Measurements from ENCODE around the gene CIDEC. TPM values are rescaled to one million over a fixed set of nuclear protein-coding genes. Genes with fewer than 3 reads are reported as not detected.
"Not testable (repeated sequence)": the region's sequence is repeated elsewhere in the genome, so short reads cannot be mapped to it uniquely, and the experiment has no call there.

CIDEC gene
- total and polyA plus RNA-seq, 8 donors, result 0.63 to 21.4 (median 2.0) TPM; not detected in 2

DNA sequence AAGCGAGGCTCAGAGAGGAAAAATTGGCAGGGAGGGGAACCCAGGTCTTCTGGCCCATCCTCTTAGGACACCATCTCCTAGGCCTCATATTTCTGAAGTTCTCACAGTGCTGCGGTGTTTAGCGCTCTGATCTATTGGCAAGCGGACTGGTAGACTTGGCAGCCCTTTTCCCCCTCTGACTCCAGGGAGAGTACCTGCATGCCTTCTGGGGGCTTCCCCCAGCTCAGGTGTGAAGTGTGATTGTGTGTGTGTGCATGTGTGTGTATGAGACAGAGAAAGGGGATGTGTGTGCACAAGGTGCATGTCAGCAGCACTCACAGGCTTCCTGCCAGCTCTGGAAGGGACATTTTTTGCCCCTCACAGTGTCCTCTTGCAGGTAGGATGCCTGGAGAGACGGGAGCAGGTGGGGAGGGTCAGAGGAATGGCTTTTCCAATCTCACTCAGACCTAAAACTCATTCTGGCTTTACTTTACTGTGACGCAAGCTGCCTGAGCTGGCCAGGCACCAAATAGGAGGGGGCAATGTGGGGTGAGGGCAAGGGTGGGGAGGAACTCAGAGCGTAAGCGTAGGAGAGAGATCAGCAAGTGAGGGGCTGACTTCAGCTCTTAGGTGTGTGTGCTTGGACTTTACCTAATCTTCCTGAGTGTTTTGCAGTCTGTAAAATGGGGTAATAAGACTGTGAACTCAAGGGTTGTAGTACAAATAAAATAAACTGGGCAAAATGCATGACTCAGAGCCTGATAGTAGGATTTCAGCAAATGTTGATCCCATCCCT, 18.6 kb upstream of the CIDEC start:
- peaks cover 0 to 5% (median 3%) of the 10 kb centered on the region in 4 donors for H3K36me3 ChIP-seq
- no peaks in the 10 kb centered on the region for H3K9me3 ChIP-seq
- no peaks in the 10 kb centered on the region for H3K27me3 ChIP-seq
- H3K27ac ChIP-seq, result peak overlapping the region; percentile 81 to 92 (median 87)
- H3K4me1 ChIP-seq, result peaks cover 43 to 67% (median 57%) of the 10 kb centered on the region in 4 donors
- DNase-seq, result peak; percentile 60 to 80
- intact Hi-C loops (cut with DNase I; ENCODE audit: low total_unique reads), result no loop called here
- TF ChIP-seq, protein P1, sequence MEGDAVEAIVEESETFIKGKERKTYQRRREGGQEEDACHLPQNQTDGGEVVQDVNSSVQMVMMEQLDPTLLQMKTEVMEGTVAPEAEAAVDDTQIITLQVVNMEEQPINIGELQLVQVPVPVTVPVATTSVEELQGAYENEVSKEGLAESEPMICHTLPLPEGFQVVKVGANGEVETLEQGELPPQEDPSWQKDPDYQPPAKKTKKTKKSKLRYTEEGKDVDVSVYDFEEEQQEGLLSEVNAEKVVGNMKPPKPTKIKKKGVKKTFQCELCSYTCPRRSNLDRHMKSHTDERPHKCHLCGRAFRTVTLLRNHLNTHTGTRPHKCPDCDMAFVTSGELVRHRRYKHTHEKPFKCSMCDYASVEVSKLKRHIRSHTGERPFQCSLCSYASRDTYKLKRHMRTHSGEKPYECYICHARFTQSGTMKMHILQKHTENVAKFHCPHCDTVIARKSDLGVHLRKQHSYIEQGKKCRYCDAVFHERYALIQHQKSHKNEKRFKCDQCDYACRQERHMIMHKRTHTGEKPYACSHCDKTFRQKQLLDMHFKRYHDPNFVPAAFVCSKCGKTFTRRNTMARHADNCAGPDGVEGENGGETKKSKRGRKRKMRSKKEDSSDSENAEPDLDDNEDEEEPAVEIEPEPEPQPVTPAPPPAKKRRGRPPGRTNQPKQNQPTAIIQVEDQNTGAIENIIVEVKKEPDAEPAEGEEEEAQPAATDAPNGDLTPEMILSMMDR (IDR thresholded peaks at IDR 0.05), result no peak
- TF ChIP-seq POLR2A (IDR thresholded peaks at IDR 0.05) (no peak), POLR2AphosphoS5 (IDR thresholded peaks at IDR 0.05) (no peak), EP300 (IDR thresholded peaks at IDR 0.05) (no peak)
- H3K4me3 ChIP-seq, result peak overlapping the region in 1 of 4 donors; percentile 7
- WGBS, 5 donors, result 30 to 63% (median 49%) methylated on average over 8 of the region's 8 CpGs

DNA sequence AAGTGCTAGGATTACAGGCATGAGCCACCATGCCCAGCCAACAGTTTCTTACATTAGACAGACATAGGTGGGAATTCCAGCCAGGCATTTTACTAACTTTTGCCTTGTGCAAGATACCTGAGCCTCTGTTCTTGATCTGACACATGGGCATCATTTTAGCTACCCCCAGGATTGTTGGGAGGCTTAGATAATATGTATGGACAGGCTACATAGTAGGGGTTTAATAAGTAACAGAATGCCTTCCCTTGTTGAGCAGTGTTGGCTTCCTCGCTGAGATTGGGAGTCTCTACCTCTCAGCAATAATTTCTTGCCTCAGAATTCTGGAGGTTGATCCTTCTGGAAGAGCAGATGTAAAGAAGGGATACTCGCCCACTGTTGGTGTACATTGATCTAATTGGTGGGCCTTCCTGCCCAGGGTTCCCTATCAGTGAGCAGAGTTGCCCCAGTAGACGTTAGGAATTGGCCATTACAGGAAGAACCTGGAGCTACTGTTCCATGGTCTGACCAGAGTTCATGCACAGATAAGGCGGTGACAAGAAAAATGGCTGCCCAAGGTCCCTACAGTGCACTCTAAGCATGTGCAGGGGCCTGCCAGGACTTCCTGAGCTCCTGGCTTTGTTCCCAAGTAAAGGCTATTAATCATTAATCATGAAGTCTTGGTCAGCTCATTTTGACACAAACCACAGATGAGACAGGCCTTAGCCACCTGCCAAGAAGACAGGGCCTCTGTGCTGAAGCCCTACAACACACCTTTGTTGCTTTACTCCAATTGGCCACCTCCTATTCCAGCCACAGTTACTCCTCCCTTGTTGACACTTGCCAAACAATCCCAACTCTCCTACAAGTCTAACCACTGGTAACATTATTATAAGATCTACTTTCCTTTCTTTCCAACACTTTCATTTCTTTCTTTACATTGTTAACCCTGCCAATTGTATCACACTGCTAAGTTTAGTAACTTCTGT, 17.6 kb upstream of the CIDEC start:
- Histone ChIP-seq H3K36me3 (peaks cover 0 to 15% (median 11%) of the 10 kb centered on the region in 4 donors), H3K4me1 (peaks cover 35 to 66% (median 57%) of the 10 kb centered on the region in 4 donors), H3K4me3 (peak overlapping the region in 1 of 4 donors; percentile 7), H3K27ac (peak overlapping the region; percentile 81 to 92 (median 87)), H3K27me3 (no peaks in the 10 kb centered on the region), H3K9me3 (no peaks in the 10 kb centered on the region)
- WGBS, 5 donors, result 20 to 60% (median 32%) methylated on average over 4 of the region's 4 CpGs
- peak; percentile 81 to 95 for DNase-seq
- intact Hi-C loops (cut with DNase I; ENCODE audit: low total_unique reads), result no loop called here
- TF ChIP-seq EP300 (IDR thresholded peaks at IDR 0.05) (no peak), POLR2A (IDR thresholded peaks at IDR 0.05) (no peak), POLR2AphosphoS5 (IDR thresholded peaks at IDR 0.05) (peak in 2 of 3 donors; percentile 64 to 85)
- TF ChIP-seq, protein P1 (IDR thresholded peaks at IDR 0.05), result no peak

GRCh38 chr3:9896755-9897407, 16.8 kb upstream of the CIDEC start:
- DNase-seq; intact Hi-C loops (cut with DNase I; ENCODE audit: low total_unique reads); H3K9me3 ChIP-seq; H3K4me3 ChIP-seq; H3K27me3 ChIP-seq: not testable (repeated sequence)
- H3K36me3 ChIP-seq, result peaks cover 0 to 19% (median 16%) of the 10 kb centered on the region in 4 donors
- peak overlapping the region; percentile 69 to 92 (median 86) for H3K27ac ChIP-seq
- WGBS, 5 donors, result 75 to 92% (median 87%) methylated on average over 10 of the region's 10 CpGs
- H3K4me1 ChIP-seq, result peaks cover 29 to 66% (median 57%) of the 10 kb centered on the region in 4 donors

DNA sequence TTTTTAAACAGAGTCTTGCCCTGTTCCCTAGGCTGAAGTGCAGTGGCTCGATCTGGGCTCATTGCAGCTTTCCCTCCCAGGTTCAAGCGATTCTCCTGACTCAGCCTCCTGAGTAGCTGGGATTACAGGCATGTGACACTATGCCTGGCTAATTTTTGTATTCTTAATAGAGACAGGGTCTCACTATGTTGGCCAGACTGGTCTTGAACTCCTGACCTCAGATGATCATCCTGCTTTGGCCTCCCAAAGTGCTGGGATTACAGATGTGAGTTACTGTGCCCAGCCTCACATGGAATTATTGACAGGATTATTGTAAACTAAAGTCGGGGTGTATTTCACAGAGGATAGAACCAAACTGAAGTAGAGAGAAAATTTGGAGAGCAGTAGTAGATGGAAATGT, 15.7 kb upstream of the CIDEC start:
- 89 to 96% (median 94%) methylated on average over 3 of the region's 3 CpGs for WGBS, 5 donors
- Histone ChIP-seq H3K36me3 (peaks cover 0 to 19% (median 16%) of the 10 kb centered on the region in 4 donors), H3K4me1 (peaks cover 37 to 75% (median 62%) of the 10 kb centered on the region in 4 donors), H3K27ac (peak overlapping the region in 1 of 5 donors; percentile 34)
- H3K4me3 ChIP-seq; H3K27me3 ChIP-seq; intact Hi-C loops (cut with DNase I; ENCODE audit: low total_unique reads); DNase-seq; H3K9me3 ChIP-seq: not testable (repeated sequence)

DNA sequence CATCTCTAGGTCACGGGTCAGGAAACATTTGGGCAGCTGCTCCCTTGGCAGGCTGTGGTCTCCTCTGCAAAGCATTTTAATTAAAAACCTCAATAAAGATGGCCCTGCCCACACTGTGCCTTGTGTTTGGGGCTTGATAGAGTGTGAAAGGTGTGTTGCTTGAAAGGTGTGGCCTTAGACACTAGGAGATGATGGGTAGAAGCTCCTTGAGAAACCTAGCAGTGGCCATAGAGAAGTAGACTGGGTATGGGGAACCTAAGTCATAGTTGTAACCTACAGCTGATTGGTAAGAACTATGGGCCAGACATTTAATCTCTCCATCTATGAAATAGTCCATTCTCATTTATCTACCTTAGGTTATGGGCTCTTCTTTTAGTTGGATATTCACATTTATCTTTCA, 13.7 kb upstream of the CIDEC start:
- Histone ChIP-seq H3K4me1 (peaks cover 36 to 70% (median 53%) of the 10 kb centered on the region in 4 donors), H3K27ac (peak overlapping the region in 4 of 5 donors; percentile 7 to 53 (median 23))
- TF ChIP-seq POLR2AphosphoS5 (IDR thresholded peaks at IDR 0.05), result no peak
- no peak for TF ChIP-seq POLR2A (IDR thresholded peaks at IDR 0.05)
- TF ChIP-seq, protein P1 (IDR thresholded peaks at IDR 0.05), result no peak
- TF ChIP-seq EP300 (IDR thresholded peaks at IDR 0.05), result no peak

More for the DNA sequence above, 13.7 kb upstream of the CIDEC start:
- intact Hi-C loops (cut with DNase I; ENCODE audit: low total_unique reads), result no loop called here
- Histone ChIP-seq H3K9me3 (no peaks in the 10 kb centered on the region), H3K4me3 (no peak overlapping the region), H3K27me3 (no peaks in the 10 kb centered on the region), H3K36me3 (peaks cover 0 to 19% (median 16%) of the 10 kb centered on the region in 4 donors)
- 72 to 89% (median 86%) methylated on average over 1 of the region's 1 CpG for WGBS, 5 donors
- DNase-seq, result no peak
